HEK293T (cell line): ENCODE results near the gene SGTB.

Experiments
- BHLHE40 ChIP-seq: fragments of 450-650 bp; IDR thresholded peaks from 2 replicates; pipeline ENCODE4 v1.6.1; 2016; ENCODE audit warnings: mild to moderate bottlenecking, moderate library complexity, borderline replicate concordance
- FOXA1 ChIP-seq: fragments of 450-650 bp; IDR thresholded peaks from 2 replicates; pipeline ENCODE4 v1.6.1; 2016; ENCODE audit warnings: mild to moderate bottlenecking
- FOXK2 ChIP-seq: fragments of 450-650 bp; IDR thresholded peaks from 2 replicates; pipeline ENCODE4 v1.6.1; 2016; ENCODE audit warnings: mild to moderate bottlenecking
- L3MBTL2 ChIP-seq: fragments of 450-650 bp; conservative IDR thresholded peaks from 2 replicates; pipeline ENCODE4 v1.6.1; 2016; ENCODE audit warnings: mild to moderate bottlenecking
- LEF1 ChIP-seq: fragments of 450-650 bp; IDR thresholded peaks from 2 replicates; pipeline ENCODE4 v1.6.1; 2017; ENCODE audit warnings: mild to moderate bottlenecking, borderline replicate concordance
- SUZ12 ChIP-seq: fragments of 450-650 bp; IDR thresholded peaks from 2 replicates; pipeline ENCODE4 v1.6.1; 2016; ENCODE audit warnings: mild to moderate bottlenecking
- ZNF384 ChIP-seq: fragments of 450-650 bp; IDR thresholded peaks from 2 replicates; pipeline ENCODE4 v1.6.1; 2016

DNA sequence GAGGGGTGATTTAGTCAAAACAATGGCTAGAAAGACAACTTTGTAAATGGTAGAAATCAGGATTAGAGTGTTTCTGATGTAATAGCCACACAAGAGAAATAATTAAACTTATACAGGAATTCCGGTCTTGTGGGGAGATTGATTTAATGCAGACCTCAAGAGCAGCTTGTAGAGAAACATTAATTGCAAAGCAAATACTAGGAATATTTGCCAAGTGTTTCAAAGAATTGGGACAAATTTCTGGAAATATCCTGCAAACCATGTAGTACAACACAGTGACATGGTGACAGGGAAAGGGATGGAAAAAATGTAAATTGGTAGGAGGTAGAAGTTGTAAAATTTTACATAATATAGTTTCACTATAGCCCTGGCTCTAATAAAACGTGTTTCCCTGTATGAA is 29.0 kb upstream of the SGTB start:
- TF ChIP-seq FOXK2 = no peak
- TF ChIP-seq L3MBTL2 = no peak
- no peak for TF ChIP-seq ZNF384
- TF ChIP-seq FOXA1 = no peak
- no peak for TF ChIP-seq LEF1
- no peak for TF ChIP-seq SUZ12
- no peak for TF ChIP-seq BHLHE40
